HG03097 (cell line): Measurements from ENCODE around the gene TSPYL2.

Source experiments
- ATAC-seq: cut with Tn5 transposase; IDR thresholded peaks from one replicate; pipeline ENCODE4 v1.9.1; 2021; ENCODE audit not compliant: unreplicated experiment, low FRiP score

The TSPYL2 gene

DNA sequence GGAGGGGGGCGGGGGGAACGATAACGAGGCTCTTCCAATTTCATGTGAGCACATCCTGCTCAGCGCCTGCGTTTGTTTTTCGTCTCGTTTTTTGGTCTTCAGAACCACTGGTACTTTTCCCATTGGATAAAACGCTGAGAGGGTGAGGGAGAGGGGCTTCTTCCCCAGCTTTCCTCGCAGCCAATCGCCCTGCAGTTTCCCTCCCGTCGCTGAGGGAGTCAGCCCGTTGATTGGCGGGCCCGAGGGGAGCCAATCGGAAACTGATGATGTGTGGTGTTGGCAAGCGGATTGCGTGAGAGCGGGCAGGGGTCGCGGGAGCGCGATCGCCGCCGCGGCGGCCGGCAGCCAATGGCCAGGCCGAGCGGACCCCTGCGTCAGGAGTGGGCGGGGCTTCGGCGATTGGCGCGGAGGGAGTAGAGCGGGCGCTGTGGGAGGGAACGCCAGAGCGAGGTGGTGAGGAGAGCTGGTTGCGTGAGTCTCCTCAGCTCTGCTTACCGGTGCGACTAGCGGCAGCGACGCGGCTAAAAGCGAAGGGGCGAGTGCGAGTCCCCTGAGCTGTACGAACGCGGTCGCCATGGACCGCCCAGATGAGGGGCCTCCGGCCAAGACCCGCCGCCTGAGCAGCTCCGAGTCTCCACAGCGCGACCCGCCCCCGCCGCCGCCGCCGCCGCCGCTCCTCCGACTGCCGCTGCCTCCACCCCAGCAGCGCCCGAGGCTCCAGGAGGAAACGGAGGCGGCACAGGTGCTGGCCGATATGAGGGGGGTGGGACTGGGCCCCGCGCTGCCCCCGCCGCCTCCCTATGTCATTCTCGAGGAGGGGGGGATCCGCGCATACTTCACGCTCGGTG lies at the start of gene TSPYL2:
Gene TSPYL2, plus strand, starts transcription at position 443 of the 848 bp plus-strand sequence. Its CDS starts 132 bp downstream, at position 575.
- ATAC-seq = peak; percentile 80

DNA sequence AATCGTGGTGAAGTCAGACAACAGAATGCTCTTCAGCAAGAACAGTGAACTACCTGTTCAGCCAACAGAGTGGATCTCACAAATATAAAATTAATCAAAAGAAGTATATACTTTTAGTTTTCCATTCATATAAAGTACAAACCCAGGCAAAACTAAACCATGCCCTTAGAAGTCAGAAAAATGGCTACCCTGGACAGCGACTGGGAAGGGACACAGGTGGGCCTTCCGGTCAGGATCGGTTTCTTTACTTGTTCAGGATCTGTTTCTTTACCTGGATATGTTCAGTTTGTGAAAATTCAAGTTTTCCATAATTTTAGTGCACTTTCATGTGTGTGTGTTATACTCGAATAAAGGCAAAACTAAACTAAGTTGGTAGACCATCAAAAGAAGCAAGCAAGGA lies 46.0 kb upstream of the TSPYL2 start:
- ATAC-seq = no peak

DNA sequence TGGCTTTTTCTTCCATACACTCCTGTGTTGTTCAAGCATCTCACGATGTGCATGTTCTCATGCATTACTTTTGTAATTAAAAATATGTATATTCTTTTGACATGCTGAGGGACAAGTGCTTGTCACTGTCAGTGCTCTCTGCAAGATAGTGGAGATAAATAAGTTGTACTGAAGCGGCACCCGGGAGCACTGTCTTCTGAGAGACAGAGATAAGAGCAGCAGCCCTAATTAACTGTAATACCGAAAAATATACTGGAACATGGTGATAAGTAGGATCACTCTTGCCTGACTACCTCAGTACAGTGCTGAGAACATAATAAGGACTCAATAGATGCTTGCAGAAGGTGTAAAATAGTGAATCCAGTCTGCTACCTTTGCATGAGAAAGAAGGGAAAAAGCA lies 42.9 kb upstream of the TSPYL2 start:
- no peak for ATAC-seq

DNA sequence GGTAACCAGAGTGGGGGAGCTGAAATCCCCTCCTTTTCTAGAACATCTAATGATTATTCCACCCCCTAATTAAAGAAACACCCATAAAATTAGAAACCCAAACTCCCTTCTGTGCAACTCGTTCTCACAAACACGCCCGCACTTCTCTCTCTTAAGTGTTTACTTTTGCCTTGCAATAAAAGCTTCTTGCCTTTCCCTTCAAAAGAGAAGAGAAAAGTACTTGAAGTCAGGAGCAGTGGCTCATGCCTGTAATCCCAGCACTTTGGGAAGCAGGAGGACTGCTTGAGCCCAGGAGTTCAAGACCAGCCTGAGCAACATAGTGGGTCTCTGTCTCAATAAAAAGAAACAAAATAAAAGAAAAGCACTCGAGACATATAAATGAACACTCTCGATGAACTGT lies 37.2 kb upstream of the TSPYL2 start:
- ATAC-seq = no peak

DNA sequence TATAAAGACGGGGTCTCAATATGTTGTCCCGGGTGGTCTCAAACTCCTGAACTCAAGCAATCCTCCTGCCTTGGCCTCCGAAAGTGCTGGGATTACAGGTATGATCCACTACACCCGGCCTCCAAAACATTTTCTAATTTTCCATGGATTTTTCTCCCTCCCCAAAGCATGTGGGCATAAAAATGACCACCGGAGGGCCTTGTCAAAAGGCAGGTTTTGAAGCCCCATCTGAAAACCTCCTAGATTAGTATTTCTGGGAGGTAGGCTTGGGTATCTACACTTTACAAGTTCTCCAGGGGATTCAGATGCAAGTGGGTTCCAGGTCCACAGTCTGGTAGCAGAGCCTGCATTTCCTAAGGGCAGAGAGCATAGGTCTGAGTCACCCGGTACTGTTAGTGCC lies 34.9 kb upstream of the TSPYL2 start:
- no peak for ATAC-seq

DNA sequence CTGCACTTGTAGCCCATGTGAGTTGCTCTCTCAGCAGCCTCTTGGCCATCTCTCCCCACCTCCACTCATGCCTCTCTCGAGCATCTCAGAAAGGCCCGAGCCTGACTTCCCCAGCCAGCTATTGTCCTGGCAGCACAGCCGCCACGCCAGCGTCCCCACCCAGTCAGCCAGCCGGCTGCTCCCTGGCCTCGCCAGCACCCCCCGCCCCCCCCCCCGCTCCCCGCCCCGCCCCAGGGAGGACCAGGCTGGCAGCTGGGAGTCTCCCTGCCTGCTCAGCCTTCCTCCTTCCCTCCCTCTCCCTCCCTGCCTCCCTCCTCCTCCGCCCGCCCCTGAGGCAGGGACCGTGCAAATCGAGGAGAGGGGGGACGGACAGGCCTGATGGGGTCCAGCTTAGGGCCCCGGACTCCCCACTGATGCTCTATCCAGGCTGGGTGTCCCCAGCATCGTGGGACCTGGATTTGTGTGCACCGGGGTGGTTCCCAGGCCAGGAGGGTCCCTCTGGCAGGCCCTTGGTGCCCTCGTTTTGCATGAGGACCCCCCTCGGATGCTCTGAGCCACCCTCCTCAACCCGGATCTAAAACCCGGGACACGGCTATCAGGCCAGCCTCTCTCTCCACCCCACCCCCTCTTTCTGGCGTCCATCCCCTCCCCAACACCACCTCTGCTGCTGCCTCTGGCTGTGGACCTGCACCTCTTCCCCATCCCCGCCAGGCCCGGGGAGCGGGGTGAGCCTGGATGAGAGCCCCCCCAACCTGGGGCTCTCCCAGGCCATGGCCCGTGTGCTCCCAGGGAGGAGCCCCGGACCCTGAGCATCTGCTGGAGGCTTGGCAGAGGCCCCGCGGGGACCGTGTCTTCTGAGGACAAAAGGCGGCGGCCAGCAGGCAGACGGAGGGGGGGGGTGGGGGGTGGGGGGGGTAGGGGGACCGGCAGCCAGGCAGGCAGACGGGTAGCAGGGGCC lies 33.7 kb upstream of the TSPYL2 start, which contains the start of gene GPR173:
Gene GPR173, plus strand, starts transcription at position 621 of the 958 bp plus-strand sequence. CDS start 27,833 bp downstream, outside the sequence.
- ATAC-seq = no peak

DNA sequence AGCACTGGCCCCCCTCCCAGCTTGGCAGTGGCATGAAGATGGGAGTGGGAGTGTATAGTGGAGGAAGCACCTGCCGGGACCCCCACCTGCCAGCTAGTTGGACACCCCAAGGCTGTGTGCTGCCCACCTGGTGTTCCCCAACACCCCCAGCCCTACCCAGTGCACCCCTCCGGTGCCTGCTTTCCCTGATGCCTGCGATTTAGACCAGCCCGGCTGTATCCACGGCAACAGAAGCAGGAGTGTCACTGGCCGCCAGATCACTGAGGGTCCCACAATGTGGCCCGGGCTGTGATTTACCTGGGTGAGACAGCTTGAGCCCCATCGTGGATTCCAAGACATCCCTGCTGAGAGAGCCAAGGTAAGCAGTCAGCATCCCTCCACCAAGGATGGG lies 33.0 kb upstream of the TSPYL2 start:
- ATAC-seq = no peak

DNA sequence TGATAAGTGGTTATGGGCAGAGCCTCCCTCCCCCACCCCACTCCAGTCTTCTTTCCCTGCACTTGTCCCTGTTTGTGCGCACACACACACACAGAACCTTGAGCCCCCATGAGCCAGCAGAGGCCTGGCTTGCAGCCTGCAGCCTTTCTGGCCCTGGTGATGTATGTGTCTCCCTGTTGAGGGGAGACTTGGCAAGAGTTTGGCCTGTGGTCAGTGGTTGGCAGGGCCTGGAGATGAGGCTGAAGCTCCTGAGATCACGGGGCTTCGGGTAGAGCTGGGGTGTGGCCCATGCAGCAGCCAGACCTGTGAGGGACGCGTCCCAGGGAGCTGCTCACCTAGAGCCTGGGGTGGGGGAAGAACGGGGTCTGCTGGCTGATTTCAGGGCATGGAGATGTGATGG lies 31.3 kb upstream of the TSPYL2 start:
- ATAC-seq = no peak

DNA sequence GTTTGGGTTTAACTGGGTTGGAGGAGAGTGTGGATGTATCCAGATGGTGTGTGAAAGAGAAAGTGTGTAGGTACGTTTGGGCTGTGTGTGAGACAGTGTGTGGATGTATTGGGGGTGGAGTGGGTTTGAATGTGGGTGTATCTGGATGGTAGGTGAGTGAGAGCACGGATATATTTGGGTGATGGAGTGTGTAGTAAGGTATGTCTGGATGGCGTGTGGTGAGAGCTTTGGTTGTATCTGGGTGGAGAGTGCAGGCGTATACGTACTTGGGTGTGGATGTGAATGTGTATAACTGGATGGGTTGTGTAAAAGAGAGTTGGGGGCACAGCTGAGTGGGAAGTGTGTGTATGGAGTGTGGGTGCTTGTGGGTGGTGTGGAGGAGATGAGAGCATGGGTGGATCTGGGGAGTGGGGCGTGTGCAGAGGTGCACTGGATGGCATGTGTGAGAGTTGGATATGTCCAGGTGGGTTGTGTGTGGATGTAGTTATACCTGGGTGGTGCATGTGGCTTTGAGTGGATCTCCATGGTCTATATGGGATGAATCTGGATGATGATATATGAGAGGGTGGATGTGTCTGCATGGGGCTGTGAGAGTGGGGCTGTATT lies 26.8 kb upstream of the TSPYL2 start:
- no peak for ATAC-seq

DNA sequence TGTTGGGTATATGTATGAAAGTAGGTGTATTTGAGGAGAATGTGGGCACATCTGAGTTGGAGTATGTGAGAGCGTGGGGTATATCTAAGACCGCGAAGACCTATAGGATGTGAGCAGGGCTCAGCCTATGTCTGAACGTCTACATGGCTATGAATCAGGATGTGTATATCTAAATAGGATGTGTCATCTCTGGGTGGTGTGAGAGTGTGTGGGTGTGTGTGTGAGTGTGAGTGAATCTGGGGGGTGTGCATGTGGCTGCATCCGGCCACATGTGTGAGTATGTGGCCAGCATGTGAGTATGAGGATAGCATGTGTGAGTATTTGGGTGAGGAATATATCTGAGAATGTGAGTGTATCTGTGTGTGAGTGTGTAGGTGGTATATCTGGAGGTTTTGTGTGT lies 25.9 kb upstream of the TSPYL2 start:
- no peak for ATAC-seq

DNA sequence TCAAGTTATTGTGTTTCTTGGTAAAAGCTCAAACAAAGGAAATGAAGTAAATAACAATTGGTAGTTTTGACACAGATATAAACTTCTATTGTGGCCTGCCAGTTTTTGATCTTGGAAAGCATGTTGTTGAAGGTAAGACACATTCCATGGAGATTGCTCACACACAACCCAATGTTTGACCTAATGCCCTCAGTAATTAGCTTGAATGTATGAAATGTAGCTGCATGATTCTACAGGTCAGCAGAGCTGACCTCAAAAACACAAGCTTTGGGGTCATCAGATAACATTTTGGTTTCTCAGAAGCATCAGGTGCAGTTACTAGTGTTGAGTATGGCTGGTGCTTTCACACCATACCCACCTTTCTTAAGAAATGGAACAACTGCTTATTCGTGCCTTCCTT lies 17.1 kb upstream of the TSPYL2 start:
- ATAC-seq = no peak

DNA sequence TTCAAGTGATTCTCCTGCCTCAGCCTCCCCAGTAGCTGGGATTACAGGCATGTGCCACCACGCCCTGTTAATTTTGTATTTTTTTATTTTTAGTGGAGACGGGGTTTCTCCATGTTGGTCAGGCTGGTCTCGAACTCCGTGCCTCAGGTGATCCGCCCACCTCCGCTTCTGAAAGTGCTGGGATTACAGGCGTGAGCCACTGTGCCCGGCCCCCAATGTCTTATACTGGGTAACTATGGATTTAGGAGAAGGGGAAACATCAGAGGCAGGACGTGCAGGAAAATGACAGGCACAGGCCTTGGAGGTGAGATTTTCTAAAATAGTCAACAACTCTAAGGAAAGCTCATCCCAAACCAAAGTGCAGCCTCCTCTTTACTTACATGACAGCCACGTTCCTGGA lies 11.1 kb upstream of the TSPYL2 start:
- no peak for ATAC-seq

DNA sequence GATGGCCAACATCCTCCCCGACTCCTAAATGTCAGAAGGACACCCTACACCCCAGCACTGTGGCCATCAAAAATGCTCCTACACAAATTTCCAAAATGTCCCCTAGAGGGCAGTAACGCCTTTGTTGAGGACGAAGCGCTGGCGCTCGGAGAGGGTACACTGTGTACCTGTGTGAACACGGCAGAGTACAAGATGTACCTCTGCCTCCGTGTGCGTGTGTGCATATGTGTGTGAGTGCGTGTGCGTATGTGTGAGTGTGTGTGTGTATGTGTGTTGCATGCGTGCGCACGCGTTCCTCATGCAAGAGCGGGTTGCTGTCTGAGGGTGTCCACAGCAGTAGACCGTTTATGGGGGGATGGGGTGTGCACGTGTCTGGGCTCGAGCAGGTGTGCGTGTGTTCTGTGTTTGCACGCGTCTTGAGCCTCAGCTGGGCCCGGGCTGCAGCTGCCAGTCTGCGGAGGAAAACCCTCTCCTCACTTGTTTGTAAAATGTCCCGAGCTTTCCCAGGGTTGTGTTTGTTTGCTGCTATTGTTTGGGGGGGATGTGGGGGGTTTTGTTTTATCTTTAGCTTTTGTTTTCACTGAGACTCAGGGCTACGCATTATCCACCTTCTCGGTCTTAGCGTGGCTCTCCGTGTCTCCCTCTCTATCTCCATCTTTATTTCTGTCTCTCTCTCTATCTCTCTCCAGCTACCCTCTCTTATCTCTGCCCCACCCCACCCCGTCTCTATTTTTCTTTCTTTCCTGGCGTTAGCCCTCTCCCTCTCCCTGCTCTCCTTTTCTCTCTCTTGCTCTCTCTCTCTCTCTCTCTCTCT lies 10.4 kb upstream of the TSPYL2 start:
- ATAC-seq = peak; percentile 76

DNA sequence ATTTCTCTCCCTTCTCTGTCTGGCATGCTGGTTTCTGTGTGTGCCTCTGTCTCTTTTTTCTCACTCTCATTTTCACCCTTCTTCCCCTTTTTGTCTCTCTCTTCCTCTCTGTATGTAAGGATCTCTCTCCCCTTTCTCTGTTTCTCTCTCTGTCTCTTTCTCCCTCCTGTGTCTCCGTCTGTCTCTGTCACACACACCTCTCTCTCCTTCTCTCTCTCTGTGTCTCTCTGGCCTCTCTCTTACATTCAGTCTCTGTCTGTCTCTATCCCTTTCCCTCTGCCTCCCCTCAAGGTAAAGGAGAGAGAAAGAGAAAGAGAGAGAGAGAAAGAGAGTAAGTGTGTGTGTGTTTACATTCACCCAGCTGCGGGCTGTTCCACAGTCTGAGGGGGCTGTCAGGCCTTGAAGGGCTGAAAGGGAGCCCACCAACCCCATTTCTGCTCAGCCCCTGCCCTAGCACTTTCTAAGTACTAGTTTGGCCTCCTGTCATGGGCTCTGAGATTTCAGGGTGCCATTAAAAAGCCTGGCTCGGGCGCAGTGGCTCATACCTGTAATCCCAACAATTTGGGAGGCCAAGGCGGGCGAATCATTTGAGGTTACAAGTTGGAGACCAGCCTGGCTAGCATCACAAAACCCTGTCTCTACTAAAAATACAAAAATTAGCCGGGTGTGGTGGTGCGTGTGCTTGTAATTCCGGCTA lies 9.6 kb upstream of the TSPYL2 start:
- ATAC-seq = no peak

DNA sequence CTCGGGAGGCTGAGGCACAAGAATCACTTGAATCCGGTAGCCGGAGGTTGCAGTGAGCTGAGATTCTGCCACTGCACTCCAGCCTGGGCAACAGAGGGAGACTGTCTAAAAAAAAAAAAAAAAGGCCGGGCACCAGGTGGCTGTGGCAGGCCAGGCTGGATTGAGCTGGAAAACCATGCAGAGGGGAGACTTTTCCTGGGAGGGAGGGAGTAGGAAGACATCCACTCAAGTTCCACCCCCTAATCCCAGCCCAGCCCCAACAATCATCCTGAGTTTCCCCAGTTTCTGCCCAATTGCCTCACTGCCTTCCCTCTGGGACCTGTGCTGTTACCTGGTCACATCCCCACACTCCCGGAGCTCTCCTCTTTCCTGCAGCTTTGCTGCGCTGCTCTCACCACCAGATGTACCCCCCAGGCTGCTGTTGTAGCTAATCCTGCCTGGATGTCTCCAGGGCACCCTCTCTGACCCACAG lies 9.0 kb upstream of the TSPYL2 start:
- no peak for ATAC-seq

DNA sequence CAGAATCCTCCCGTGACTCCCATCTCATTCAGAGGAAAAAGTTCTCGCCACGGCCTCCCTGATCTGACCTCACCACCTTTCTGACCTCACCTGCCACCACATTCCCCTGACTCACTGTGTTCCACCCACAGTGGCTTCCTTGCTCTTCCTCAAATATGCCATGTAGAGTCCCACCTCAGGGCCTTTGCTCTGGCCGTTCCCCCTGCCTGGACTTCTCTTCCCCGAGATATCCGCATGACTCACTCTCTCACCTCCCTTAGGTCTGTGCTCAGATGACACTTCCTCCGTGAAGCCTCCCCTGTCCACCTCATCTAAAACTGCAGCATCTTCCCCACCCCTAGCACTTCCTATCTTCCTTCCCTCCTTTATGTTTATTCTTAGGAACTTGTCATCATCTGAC lies 7.2 kb upstream of the TSPYL2 start:
- ATAC-seq = no peak

DNA sequence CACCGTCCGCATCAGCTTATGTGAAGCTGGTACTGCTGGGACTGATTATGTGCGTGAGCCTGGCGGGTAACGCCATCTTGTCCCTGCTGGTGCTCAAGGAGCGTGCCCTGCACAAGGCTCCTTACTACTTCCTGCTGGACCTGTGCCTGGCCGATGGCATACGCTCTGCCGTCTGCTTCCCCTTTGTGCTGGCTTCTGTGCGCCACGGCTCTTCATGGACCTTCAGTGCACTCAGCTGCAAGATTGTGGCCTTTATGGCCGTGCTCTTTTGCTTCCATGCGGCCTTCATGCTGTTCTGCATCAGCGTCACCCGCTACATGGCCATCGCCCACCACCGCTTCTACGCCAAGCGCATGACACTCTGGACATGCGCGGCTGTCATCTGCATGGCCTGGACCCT lies 5.5 kb upstream of the TSPYL2 start:
- no peak for ATAC-seq

DNA sequence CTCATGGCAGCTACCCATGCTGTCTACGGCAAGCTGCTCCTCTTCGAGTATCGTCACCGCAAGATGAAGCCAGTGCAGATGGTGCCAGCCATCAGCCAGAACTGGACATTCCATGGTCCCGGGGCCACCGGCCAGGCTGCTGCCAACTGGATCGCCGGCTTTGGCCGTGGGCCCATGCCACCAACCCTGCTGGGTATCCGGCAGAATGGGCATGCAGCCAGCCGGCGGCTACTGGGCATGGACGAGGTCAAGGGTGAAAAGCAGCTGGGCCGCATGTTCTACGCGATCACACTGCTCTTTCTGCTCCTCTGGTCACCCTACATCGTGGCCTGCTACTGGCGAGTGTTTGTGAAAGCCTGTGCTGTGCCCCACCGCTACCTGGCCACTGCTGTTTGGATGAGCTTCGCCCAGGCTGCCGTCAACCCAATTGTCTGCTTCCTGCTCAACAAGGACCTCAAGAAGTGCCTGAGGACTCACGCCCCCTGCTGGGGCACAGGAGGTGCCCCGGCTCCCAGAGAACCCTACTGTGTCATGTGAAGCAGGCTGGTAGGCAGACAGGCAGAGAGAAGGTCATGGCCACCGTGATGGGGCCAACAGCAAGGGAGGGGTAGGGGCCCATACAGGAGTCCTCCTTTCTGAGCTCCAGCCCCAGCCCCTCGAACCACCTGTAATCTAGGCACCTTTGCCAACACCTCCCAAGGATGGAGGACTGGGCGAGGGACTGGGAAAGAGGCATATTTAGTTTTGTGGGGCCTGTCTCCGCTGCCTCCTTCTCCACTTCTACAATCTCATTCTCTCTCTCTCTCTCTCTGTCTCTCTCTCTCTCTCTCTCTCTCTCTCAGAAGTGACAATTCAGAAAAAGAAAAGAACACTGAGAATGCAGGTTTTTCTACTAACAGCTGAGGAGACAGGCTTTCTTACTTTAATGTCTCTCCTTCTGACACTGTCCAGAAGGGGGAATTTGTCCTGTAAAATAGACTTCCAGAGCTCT lies 4.7 kb upstream of the TSPYL2 start:
- no peak for ATAC-seq
